Smooth muscle cell (in vitro differentiated cells): ENCODE data around the gene EHMT1. TPM values are rescaled to one million over a fixed set of nuclear protein-coding genes. Genes with fewer than 3 reads are reported as not detected.
"Not testable (repeated sequence)": the region's sequence is repeated elsewhere in the genome, so short reads cannot be mapped to it uniquely, and the experiment has no call there.

Experiments used
- DNase-seq: peaks from one replicate; lab custom pipeline; 2025; ENCODE audit not compliant: unreplicated experiment; lab: John Stamatoyannopoulos, UW
- H2AFZ ChIP-seq: fragments of 200-600 bp; sonication (generic); 2 replicates; pipeline ENCODE4 v1.6.0; 2016; ENCODE audit warnings: antibody characterized with exemption, low read depth, mild to moderate bottlenecking
- H3F3A ChIP-seq: fragments of 200-600 bp; sonication (generic); 2 replicates; pipeline ENCODE4 v1.6.0; 2017; ENCODE audit warnings: antibody characterized with exemption, low read depth
- H3K27ac ChIP-seq: fragments of 200-600 bp; sonication (generic); 2 replicates; pipeline ENCODE4 v1.5.1; 2016; ENCODE audit warnings: low read depth, mild to moderate bottlenecking
- H3K27me3 ChIP-seq: fragments of 200-600 bp; sonication (generic); 2 replicates; pipeline ENCODE4 v1.6.1; 2016; ENCODE audit warnings: low read depth, mild to moderate bottlenecking
- H3K36me3 ChIP-seq: fragments of 200-600 bp; sonication (generic); 2 replicates; pipeline ENCODE4 v1.5.1; 2016; ENCODE audit warnings: low read depth
- H3K4me1 ChIP-seq: fragments of 200-600 bp; sonication (generic); 2 replicates; pipeline ENCODE4 v1.5.1; 2016; ENCODE audit warnings: low read depth
- H3K4me2 ChIP-seq: fragments of 200-600 bp; sonication (generic); 2 replicates; pipeline ENCODE4 v1.6.0; 2016; ENCODE audit warnings: mild to moderate bottlenecking
- H3K4me3 ChIP-seq: fragments of 200-600 bp; sonication (generic); 2 replicates; pipeline ENCODE4 v1.5.1; 2016; ENCODE audit warnings: mild to moderate bottlenecking
- H3K79me2 ChIP-seq: fragments of 200-600 bp; sonication (generic); 2 replicates; pipeline ENCODE4 v1.6.0; 2016; ENCODE audit warnings: low read depth, mild to moderate bottlenecking
- H3K9ac ChIP-seq: fragments of 200-600 bp; sonication (generic); 2 replicates; pipeline ENCODE4 v1.6.0; 2016; ENCODE audit warnings: low read depth
- H3K9me3 ChIP-seq: fragments of 200-600 bp; sonication (generic); replicated peaks from 2 replicates; pipeline ENCODE4 v1.5.1; 2016; ENCODE audit warnings: low read depth
- H4K20me1 ChIP-seq: fragments of 200-600 bp; sonication (generic); 2 replicates; pipeline ENCODE4 v1.6.0; 2016; ENCODE audit warnings: low read depth
- WGBS: methylation state at CpG from one replicate; pipeline ENCODE4 v1.1.7; 2016; ENCODE audit warnings: low lambda C conversion rate; 5-methylcytosine and 5-hydroxymethylcytosine counted together
- polyA plus RNA-seq: library from polyadenylated mRNA; unstranded; fragments of >200 nt; fragmentation: Nextera tagmentation; extraction: Ambion mirVana; gene quantifications from 2 replicates; pipeline ENCODE4 v1.2.1, GENCODE V29; 2016
- total RNA-seq: library from RNA; depleted of rRNA; stranded (reverse); fragments of >200 nt; gene quantifications from 2 replicates; pipeline ENCODE4 v1.2.3, GENCODE V29; 2014
- TF ChIP-seq, protein P1 (sequence below): fragments of 200-600 bp; sonication (generic); IDR thresholded peaks from 2 replicates; pipeline ENCODE4 v1.5.1; 2017; ENCODE audit warnings: borderline replicate concordance, mild to moderate bottlenecking, antibody characterized with exemption; ENCODE audit not compliant: insufficient read depth, poor library complexity, severe bottlenecking

The EHMT1 gene
- total and polyA plus RNA-seq, 2 experiments from 2014 or later: 23.1 to 34.1 TPM

DNA sequence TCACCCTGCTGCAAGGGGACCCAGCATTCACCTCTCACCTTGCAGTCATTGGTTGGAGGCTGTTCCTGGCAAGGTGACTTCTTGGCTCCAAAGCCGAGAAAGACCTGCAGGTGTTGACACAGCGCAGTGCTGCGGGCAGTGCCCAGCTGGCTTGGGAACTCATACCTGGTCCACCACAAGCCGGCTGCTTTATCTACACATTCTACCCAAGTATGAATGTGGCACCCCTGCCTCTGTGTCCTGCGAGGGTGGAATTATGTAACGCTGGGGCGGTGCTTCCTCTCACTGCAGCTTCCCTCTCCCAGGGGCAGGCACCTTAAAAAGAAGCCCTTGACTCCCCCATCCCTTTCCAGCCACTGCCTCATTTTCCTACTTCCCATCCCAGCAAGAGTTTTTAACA lies 26.0 kb upstream of the EHMT1 start:
- Histone ChIP-seq H3K4me1 (peaks cover 9% of the 10 kb centered on the region), H3K36me3 (no peaks in the 10 kb centered on the region), H3K27ac (no peak overlapping the region), H4K20me1 (peaks cover 11% of the 10 kb centered on the region), H3K27me3 (no peaks in the 10 kb centered on the region), H3F3A (no peaks in the 10 kb centered on the region), H3K9me3 (no peaks in the 10 kb centered on the region), H2AFZ (no peak overlapping the region), H3K4me3 (no peak overlapping the region), H3K9ac (no peak overlapping the region), H3K79me2 (peaks cover 16% of the 10 kb centered on the region), H3K4me2 (no peak overlapping the region)
- TF ChIP-seq, protein P1, sequence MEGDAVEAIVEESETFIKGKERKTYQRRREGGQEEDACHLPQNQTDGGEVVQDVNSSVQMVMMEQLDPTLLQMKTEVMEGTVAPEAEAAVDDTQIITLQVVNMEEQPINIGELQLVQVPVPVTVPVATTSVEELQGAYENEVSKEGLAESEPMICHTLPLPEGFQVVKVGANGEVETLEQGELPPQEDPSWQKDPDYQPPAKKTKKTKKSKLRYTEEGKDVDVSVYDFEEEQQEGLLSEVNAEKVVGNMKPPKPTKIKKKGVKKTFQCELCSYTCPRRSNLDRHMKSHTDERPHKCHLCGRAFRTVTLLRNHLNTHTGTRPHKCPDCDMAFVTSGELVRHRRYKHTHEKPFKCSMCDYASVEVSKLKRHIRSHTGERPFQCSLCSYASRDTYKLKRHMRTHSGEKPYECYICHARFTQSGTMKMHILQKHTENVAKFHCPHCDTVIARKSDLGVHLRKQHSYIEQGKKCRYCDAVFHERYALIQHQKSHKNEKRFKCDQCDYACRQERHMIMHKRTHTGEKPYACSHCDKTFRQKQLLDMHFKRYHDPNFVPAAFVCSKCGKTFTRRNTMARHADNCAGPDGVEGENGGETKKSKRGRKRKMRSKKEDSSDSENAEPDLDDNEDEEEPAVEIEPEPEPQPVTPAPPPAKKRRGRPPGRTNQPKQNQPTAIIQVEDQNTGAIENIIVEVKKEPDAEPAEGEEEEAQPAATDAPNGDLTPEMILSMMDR: no peak
- WGBS: 94% methylated on average over 7 of the region's 7 CpGs
- no peak for DNase-seq

DNA sequence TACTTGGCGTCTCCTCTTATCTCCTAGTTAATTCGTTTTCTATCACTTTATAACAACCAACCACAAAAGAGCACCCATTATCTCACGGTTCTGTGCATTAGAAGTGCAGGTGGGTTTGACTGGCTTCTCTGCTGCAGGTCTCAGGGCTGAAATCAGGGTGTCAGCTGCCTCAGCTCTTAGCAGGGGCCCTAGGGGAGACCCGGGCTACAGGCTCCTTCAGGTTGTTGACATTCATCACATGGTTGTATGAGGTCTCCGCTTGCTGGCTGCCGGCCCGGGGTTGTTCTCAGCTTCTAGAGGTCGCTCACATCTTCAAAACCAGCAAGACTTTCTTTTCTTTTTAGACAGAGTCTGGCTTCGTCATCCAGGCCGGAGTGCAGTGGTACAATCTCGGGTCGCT lies 25.6 kb upstream of the EHMT1 start:
- WGBS: 93% methylated on average over 12 of the region's 12 CpGs

DNA sequence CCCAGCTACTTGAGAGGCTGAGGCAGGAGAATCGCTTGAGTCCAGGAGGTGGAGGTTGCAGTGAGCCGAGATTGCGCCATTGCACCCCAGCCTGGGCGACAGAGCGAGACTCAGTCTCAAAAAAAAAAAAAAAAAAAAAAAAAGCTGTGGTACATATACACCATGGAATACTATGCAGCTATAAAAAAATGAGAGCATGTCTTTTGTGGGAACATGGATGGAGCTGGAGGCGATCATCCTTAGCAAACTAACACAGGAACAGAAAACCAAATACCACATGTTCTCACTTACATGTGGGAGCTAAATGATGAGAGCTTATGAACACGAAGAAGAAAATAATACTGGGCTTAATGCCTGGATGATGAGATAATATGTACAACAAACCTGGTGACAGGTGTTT lies 22.2 kb upstream of the EHMT1 start:
- H3K36me3 ChIP-seq, H3K4me3 ChIP-seq, H2AFZ ChIP-seq, H3K27ac ChIP-seq, H4K20me1 ChIP-seq, H3F3A ChIP-seq, DNase-seq, H3K79me2 ChIP-seq, H3K9ac ChIP-seq, H3K4me1 ChIP-seq, H3K4me2 ChIP-seq, H3K9me3 ChIP-seq, H3K27me3 ChIP-seq: not testable (repeated sequence)
- WGBS: 94% methylated on average over 7 of the region's 7 CpGs

More for the DNA sequence above, 25.6 kb upstream of the EHMT1 start:
- Histone ChIP-seq H4K20me1 (peaks cover 11% of the 10 kb centered on the region), H3K4me1 (peaks cover 9% of the 10 kb centered on the region), H2AFZ (no peak overlapping the region), H3K27me3 (no peaks in the 10 kb centered on the region), H3K4me3 (no peak overlapping the region), H3K36me3 (no peaks in the 10 kb centered on the region), H3K4me2 (no peak overlapping the region), H3K27ac (no peak overlapping the region), H3K9me3 (no peaks in the 10 kb centered on the region), H3F3A (no peaks in the 10 kb centered on the region), H3K79me2 (peaks cover 16% of the 10 kb centered on the region), H3K9ac (no peak overlapping the region)
- no peak for DNase-seq
- TF ChIP-seq, protein P1: no peak

DNA sequence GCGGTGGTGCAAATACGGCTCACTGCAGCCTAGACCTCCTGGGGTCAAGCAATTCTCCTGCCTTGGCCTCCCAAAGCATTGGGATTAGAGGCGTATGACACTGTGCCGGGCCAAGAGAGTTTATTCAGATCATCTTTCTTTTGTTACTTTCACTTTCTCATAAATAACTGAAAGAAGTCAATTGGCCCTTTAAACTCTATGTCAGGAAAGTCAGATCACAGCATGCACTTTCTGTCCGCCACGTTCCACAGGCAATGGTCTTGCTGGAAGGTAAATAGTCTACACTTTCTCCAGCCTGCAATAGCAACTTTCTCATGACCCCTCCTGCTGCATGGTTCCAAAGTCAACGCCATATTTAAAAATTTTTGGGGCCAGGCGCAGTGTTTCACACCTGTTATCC lies 19.9 kb upstream of the EHMT1 start:
- no peaks in the 10 kb centered on the region for H4K20me1 ChIP-seq
- no peaks in the 10 kb centered on the region for H3K36me3 ChIP-seq
- no peak for DNase-seq
- H3K79me2 ChIP-seq: no peaks in the 10 kb centered on the region
- no peaks in the 10 kb centered on the region for H3K9me3 ChIP-seq
- 89% methylated on average over 8 of the region's 8 CpGs for WGBS
- H3F3A ChIP-seq: no peaks in the 10 kb centered on the region
- H3K4me3 ChIP-seq: no peak overlapping the region
- H3K9ac ChIP-seq: no peak overlapping the region
- TF ChIP-seq, protein P1: no peak
- no peak overlapping the region for H2AFZ ChIP-seq
- no peaks in the 10 kb centered on the region for H3K27me3 ChIP-seq
- no peak overlapping the region for H3K4me2 ChIP-seq
- H3K27ac ChIP-seq: no peak overlapping the region
- no peaks in the 10 kb centered on the region for H3K4me1 ChIP-seq
